Measurements from ENCODE around the gene RAB6B. TPM values are rescaled to one million over a fixed set of nuclear protein-coding genes. Genes with fewer than 3 reads are reported as not detected.
A peak's percentile ranks its signal among the peaks of the same experiment; 100 is the strongest.

RAB6B gene
- total RNA-seq, 2 donors from 2014 or later, result 2.2 to 3.0 TPM

- no peaks in the 10 kb centered on the region for H3K4me1 ChIP-seq (ENCODE audit: control insufficient read depth, insufficient read depth, low read length)
- Mint-ChIP-seq H3K27ac (no peak overlapping the region), H3K36me3 (ENCODE audit: low read depth) (peaks cover 33% of the 10 kb centered on the region), H3K4me1 (peaks cover 6% of the 10 kb centered on the region), H3K4me3 (no peak overlapping the region), H3K27me3 (ENCODE audit: insufficient read depth) (peaks cover 21% of the 10 kb centered on the region), H3K9me3 (no peaks in the 10 kb centered on the region)
- no peak overlapping the region for H3K4me3 ChIP-seq (ENCODE audit: low read length)
- no peak for TF ChIP-seq CTCF (conservative IDR thresholded peaks at IDR 0.05)
- H3K36me3 ChIP-seq (ENCODE audit: control insufficient read depth, insufficient read depth, low read length), result peaks cover 25% of the 10 kb centered on the region
- 92 to 94% methylated on average over 3 to 6 of the region's 6 CpGs for WGBS, 2 experiments (ENCODE audit: insufficient coverage in 1 of 2, insufficient read length in 1 of 2)
- peaks cover 16% of the 10 kb centered on the region for H3K27me3 ChIP-seq (ENCODE audit: control insufficient read depth, insufficient read depth, low read length, poor library complexity, severe bottlenecking)
- no peak overlapping the region for H3K27ac ChIP-seq (ENCODE audit: low read depth, low read length)
- H3K9ac ChIP-seq (ENCODE audit: extremely low read depth, low read length, poor library complexity, severe bottlenecking), result no peak overlapping the region
- H3K9me3 ChIP-seq (ENCODE audit: control insufficient read depth, low read length), result no peaks in the 10 kb centered on the region
- no peak for DNase-seq
These were observed 36.3 kb upstream of the RAB6B start for GRCh38 chr3:133932009-133932408.

- no peak overlapping the region for H3K9ac ChIP-seq (ENCODE audit: extremely low read depth, low read length, poor library complexity, severe bottlenecking)
These were observed 35.4 kb upstream of the RAB6B start for GRCh38 chr3:133931084-133931483.

GRCh38 chr3:133930341-133930933 lies 34.8 kb upstream of the RAB6B start:
- peaks cover 29% of the 10 kb centered on the region for H3K27me3 Mint-ChIP-seq (ENCODE audit: insufficient read depth)
- peaks cover 21% of the 10 kb centered on the region for H3K36me3 Mint-ChIP-seq (ENCODE audit: low read depth)
- peak; percentile 86 for TF ChIP-seq CTCF (conservative IDR thresholded peaks at IDR 0.05)
- H3K4me3 Mint-ChIP-seq, result no peak overlapping the region
- H3K4me3 ChIP-seq (ENCODE audit: low read length), result no peak overlapping the region
- H3K27ac ChIP-seq (ENCODE audit: low read depth, low read length), result no peak overlapping the region
- peak; percentile 59 for DNase-seq
- H3K9me3 Mint-ChIP-seq, result no peaks in the 10 kb centered on the region
- WGBS, 2 experiments (ENCODE audit: insufficient coverage in 1 of 2, insufficient read length in 1 of 2), result 90% methylated on average over 1 of the region's 1 CpG; no CpG with 5 or more reads in 1 of the 2 experiments
- H3K4me1 Mint-ChIP-seq, result peaks cover 12% of the 10 kb centered on the region
- no peaks in the 10 kb centered on the region for H3K9me3 ChIP-seq (ENCODE audit: control insufficient read depth, low read length)
- no peak overlapping the region for H3K27ac Mint-ChIP-seq
- no peak overlapping the region for H3K9ac ChIP-seq (ENCODE audit: extremely low read depth, low read length, poor library complexity, severe bottlenecking)
- H3K36me3 ChIP-seq (ENCODE audit: control insufficient read depth, insufficient read depth, low read length), result peaks cover 11% of the 10 kb centered on the region
- peaks cover 16% of the 10 kb centered on the region for H3K27me3 ChIP-seq (ENCODE audit: control insufficient read depth, insufficient read depth, low read length, poor library complexity, severe bottlenecking)
- no peaks in the 10 kb centered on the region for H3K4me1 ChIP-seq (ENCODE audit: control insufficient read depth, insufficient read depth, low read length)

More at GRCh38 chr3:133931084-133931483, 35.4 kb upstream of the RAB6B start:
- Histone ChIP-seq H3K27me3 (ENCODE audit: control insufficient read depth, insufficient read depth, low read length, poor library complexity, severe bottlenecking) (peaks cover 16% of the 10 kb centered on the region), H3K9me3 (ENCODE audit: control insufficient read depth, low read length) (no peaks in the 10 kb centered on the region), H3K4me3 (ENCODE audit: low read length) (no peak overlapping the region), H3K36me3 (ENCODE audit: control insufficient read depth, insufficient read depth, low read length) (peaks cover 18% of the 10 kb centered on the region), H3K4me1 (ENCODE audit: control insufficient read depth, insufficient read depth, low read length) (no peaks in the 10 kb centered on the region), H3K27ac (ENCODE audit: low read depth, low read length) (no peak overlapping the region)
- Mint-ChIP-seq H3K4me1 (peaks cover 12% of the 10 kb centered on the region), H3K36me3 (ENCODE audit: low read depth) (peaks cover 27% of the 10 kb centered on the region), H3K9me3 (no peaks in the 10 kb centered on the region), H3K27me3 (ENCODE audit: insufficient read depth) (peaks cover 29% of the 10 kb centered on the region), H3K4me3 (no peak overlapping the region), H3K27ac (no peak overlapping the region)
- no peak for TF ChIP-seq CTCF (conservative IDR thresholded peaks at IDR 0.05)
- DNase-seq, result peak; percentile 32
- 91 to 95% methylated on average over 3 to 8 of the region's 8 CpGs for WGBS, 2 experiments (ENCODE audit: insufficient coverage in 1 of 2, insufficient read length in 1 of 2)

Measured in endodermal cell (in vitro differentiated cells).